BE2C (cell line): ENCODE data around the gene ANKRD61.
"Not testable (repeated sequence)": the region's sequence is repeated elsewhere in the genome, so short reads cannot be mapped to it uniquely, and the experiment has no call there.

Experiments
- DNase-seq: peaks from one replicate; pipeline ENCODE4 v3.0.0-alpha.2; 2020
- H3K27me3 ChIP-seq: fragments of 250-450 bp; sonication (Bioruptor Pico); 2 replicates; pipeline ENCODE4 v1.5.1; 2020; ENCODE audit warnings: mild to moderate bottlenecking
- H3K36me3 ChIP-seq: fragments of 250-450 bp; sonication (Bioruptor Pico); 2 replicates; pipeline ENCODE4 v1.5.1; 2020; ENCODE audit warnings: mild to moderate bottlenecking
- H3K4me1 ChIP-seq: fragments of 250-450 bp; sonication (Bioruptor Pico); 2 replicates; pipeline ENCODE4 v1.5.1; 2020
- H3K4me3 ChIP-seq: 2 replicates; pipeline ENCODE4 v1.5.1; 2011; ENCODE audit warnings: low read depth, low read length
- H3K9me3 ChIP-seq: fragments of 250-450 bp; sonication (Bioruptor Pico); 2 replicates; pipeline ENCODE4 v1.5.1; 2020
- CTCF ChIP-seq: IDR thresholded peaks from 2 replicates; pipeline ENCODE4 v1.5.1; 2012; ENCODE audit warnings: mild to moderate bottlenecking, low read depth, low read length

ANKRD61 gene

GRCh38 chr7:6078548-6078947 lies 47.4 kb downstream of the ANKRD61 start:
- Histone ChIP-seq H3K27me3 (no peaks in the 10 kb centered on the region), H3K4me3 (no peak overlapping the region), H3K9me3 (no peaks in the 10 kb centered on the region), H3K36me3 (no peaks in the 10 kb centered on the region), H3K4me1 (no peaks in the 10 kb centered on the region)
- no peak for TF ChIP-seq CTCF
- DNase-seq, result no peak

GRCh38 chr7:6083047-6083446 lies 51.9 kb downstream of the ANKRD61 start:
- DNase-seq, H3K4me1 ChIP-seq, H3K9me3 ChIP-seq, H3K27me3 ChIP-seq, H3K4me3 ChIP-seq, H3K36me3 ChIP-seq: not testable (repeated sequence)
